Measurements from ENCODE around the gene MBP. TPM values are rescaled to one million over a fixed set of nuclear protein-coding genes. Genes with fewer than 3 reads are reported as not detected.

The MBP gene
- total RNA-seq, 2 experiments from 2014 or later: 13.5 to 28.9 TPM

- BruUV-seq (replicated peaks): no TSS peak
- Histone ChIP-seq H3K36me3 (ENCODE audit: insufficient read depth, low read length) (peaks cover 12% of the 10 kb centered on the region; the same call in 1 of the 2 replicates), H3K4me3 (ENCODE audit: low read depth, low read length, poor library complexity, severe bottlenecking) (peak overlapping the region; percentile 22), H3K27ac (ENCODE audit: low read depth, low read length, poor library complexity, severe bottlenecking) (peak overlapping the region; percentile 91), H2AFZ (ENCODE audit: low read length) (no peak overlapping the region), H3K9me2 (ENCODE audit: insufficient read depth, low read length) (no peaks in the 10 kb centered on the region), H3K79me2 (ENCODE audit: insufficient read depth, low read depth, low read length) (0 out of 2 replicates have a peak, but pooled peaks cover 5% of the 10 kb centered on the region), H4K20me1 (ENCODE audit: insufficient read depth, low read length) (no peaks in the 10 kb centered on the region), H3K4me2 (ENCODE audit: low read length) (peak overlapping the region; percentile 66), H3K4me1 (ENCODE audit: insufficient read depth, low read length, poor library complexity, severe bottlenecking) (peaks cover 79% of the 10 kb centered on the region), H3K9me3 (ENCODE audit: low read length) (no peaks in the 10 kb centered on the region)
- peak; percentile 65 for DNase-seq (ENCODE audit: low spot score)
- intact Hi-C loops (cut with micrococcal nuclease; ENCODE audit: unreplicated experiment): loop anchor here (2.0 to 5.0 kb wide), 3 partner anchors 19 to 37 kb away; partner anchors contain the start of gene MBP
- POLR2A ChIA-PET: no interaction called here
- TF ChIP-seq CTCF (conservative IDR thresholded peaks at IDR 0.05; ENCODE audit: low read length) (no peak), EZH2phosphoT487 (IDR thresholded peaks at IDR 0.05; ENCODE audit: borderline replicate concordance, low read depth, low read length) (no peak)
- CTCF ChIA-PET (ENCODE audit: unreplicated experiment): no interaction called here
Measured at GRCh38 chr18:77099485-77100370, 32.9 kb downstream of the MBP start.

GRCh38 chr18:77098538-77099174 is 33.9 kb downstream of the MBP start:
- Histone ChIP-seq H3K36me3 (ENCODE audit: insufficient read depth, low read length) (peaks cover 6% of the 10 kb centered on the region; the same call in 1 of the 2 replicates), H3K4me2 (ENCODE audit: low read length) (peak overlapping the region; percentile 66)

More at GRCh38 chr18:77098538-77099174, 33.9 kb downstream of the MBP start:
- DNase-seq (ENCODE audit: low spot score): peak; percentile 31
- H3K9me3 ChIP-seq (ENCODE audit: low read length): no peaks in the 10 kb centered on the region
- POLR2A ChIA-PET: interaction anchor here (0.7 to 1.8 kb wide), 4 partner anchors 23 to 40 kb away, joined by 3 to 10 read pairs (median 6); no protein-coding TSS in a partner anchor
- CTCF ChIA-PET (ENCODE audit: unreplicated experiment): interaction anchor here (0.6 kb wide), 1 partner anchor 87 kb away, joined by 3 read pairs; no protein-coding TSS in a partner anchor
- H2AFZ ChIP-seq (ENCODE audit: low read length): no peak overlapping the region
- BruUV-seq (replicated peaks): no TSS peak
- peaks cover 74% of the 10 kb centered on the region for H3K4me1 ChIP-seq (ENCODE audit: insufficient read depth, low read length, poor library complexity, severe bottlenecking)
- H3K9me2 ChIP-seq (ENCODE audit: insufficient read depth, low read length): no peaks in the 10 kb centered on the region
- no peaks in the 10 kb centered on the region for H4K20me1 ChIP-seq (ENCODE audit: insufficient read depth, low read length)
- peak overlapping the region; percentile 91 for H3K27ac ChIP-seq (ENCODE audit: low read depth, low read length, poor library complexity, severe bottlenecking)
- H3K4me3 ChIP-seq (ENCODE audit: low read depth, low read length, poor library complexity, severe bottlenecking): no peak overlapping the region
- H3K79me2 ChIP-seq (ENCODE audit: insufficient read depth, low read depth, low read length): 0 out of 2 replicates have a peak, but pooled peaks cover 5% of the 10 kb centered on the region
- intact Hi-C loops (cut with micrococcal nuclease; ENCODE audit: unreplicated experiment): loop anchor here (2.0 to 5.0 kb wide), 3 partner anchors 18 to 36 kb away; partner anchors contain the start of gene MBP
- TF ChIP-seq EZH2phosphoT487 (IDR thresholded peaks at IDR 0.05; ENCODE audit: borderline replicate concordance, low read depth, low read length): no peak
- no peak for TF ChIP-seq CTCF (conservative IDR thresholded peaks at IDR 0.05; ENCODE audit: low read length)

All from OCI-LY7 (cell line).